Measurements from ENCODE around the gene C2orf68. TPM values are rescaled to one million over a fixed set of nuclear protein-coding genes. Genes with fewer than 3 reads are reported as not detected.

C2orf68 gene
- total and polyA plus RNA-seq, 7 donors, result 10.6 to 23.0 (median 13.0) TPM

GRCh38 chr2:85635636-85636035 lies 23.8 kb upstream of the C2orf68 start:
- H3K9me3 ChIP-seq, result no peaks in the 10 kb centered on the region
- TF ChIP-seq, protein P1, sequence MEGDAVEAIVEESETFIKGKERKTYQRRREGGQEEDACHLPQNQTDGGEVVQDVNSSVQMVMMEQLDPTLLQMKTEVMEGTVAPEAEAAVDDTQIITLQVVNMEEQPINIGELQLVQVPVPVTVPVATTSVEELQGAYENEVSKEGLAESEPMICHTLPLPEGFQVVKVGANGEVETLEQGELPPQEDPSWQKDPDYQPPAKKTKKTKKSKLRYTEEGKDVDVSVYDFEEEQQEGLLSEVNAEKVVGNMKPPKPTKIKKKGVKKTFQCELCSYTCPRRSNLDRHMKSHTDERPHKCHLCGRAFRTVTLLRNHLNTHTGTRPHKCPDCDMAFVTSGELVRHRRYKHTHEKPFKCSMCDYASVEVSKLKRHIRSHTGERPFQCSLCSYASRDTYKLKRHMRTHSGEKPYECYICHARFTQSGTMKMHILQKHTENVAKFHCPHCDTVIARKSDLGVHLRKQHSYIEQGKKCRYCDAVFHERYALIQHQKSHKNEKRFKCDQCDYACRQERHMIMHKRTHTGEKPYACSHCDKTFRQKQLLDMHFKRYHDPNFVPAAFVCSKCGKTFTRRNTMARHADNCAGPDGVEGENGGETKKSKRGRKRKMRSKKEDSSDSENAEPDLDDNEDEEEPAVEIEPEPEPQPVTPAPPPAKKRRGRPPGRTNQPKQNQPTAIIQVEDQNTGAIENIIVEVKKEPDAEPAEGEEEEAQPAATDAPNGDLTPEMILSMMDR (IDR thresholded peaks at IDR 0.05), result no peak
- TF ChIP-seq POLR2AphosphoS5 (IDR thresholded peaks at IDR 0.05), result no peak
- TF ChIP-seq EP300 (IDR thresholded peaks at IDR 0.05), result no peak
- no peak for TF ChIP-seq POLR2A (IDR thresholded peaks at IDR 0.05)
- peaks cover 39 to 98% (median 69%) of the 10 kb centered on the region in 4 donors for H3K36me3 ChIP-seq
- H3K27me3 ChIP-seq, result no peaks in the 10 kb centered on the region
- H3K27ac ChIP-seq, result no peak overlapping the region
- no peak overlapping the region for H3K4me3 ChIP-seq
- no peaks in the 10 kb centered on the region for H3K4me1 ChIP-seq
- intact Hi-C loops (cut with DNase I), result loop anchor here (5.0 to 10.0 kb wide), 3 partner anchors 72 to 479 kb away; no protein-coding TSS in a partner anchor
- WGBS, 2 donors, result 74 to 83% methylated on average over 4 of the region's 4 CpGs
- no peak for DNase-seq

GRCh38 chr2:85635011-85635410 lies 23.1 kb upstream of the C2orf68 start:
- intact Hi-C loops (cut with DNase I), result loop anchor here (5.0 to 10.0 kb wide), 3 partner anchors 72 to 480 kb away; no protein-coding TSS in a partner anchor
- WGBS, 2 donors, result 86 to 92% methylated on average over 8 of the region's 8 CpGs
- Histone ChIP-seq H3K4me1 (no peaks in the 10 kb centered on the region), H3K9me3 (no peaks in the 10 kb centered on the region), H3K27ac (no peak overlapping the region), H3K4me3 (no peak overlapping the region), H3K36me3 (peaks cover 33 to 98% (median 67%) of the 10 kb centered on the region in 4 donors), H3K27me3 (no peaks in the 10 kb centered on the region)
- TF ChIP-seq EP300 (IDR thresholded peaks at IDR 0.05), result no peak
- no peak for DNase-seq

- no peaks in the 10 kb centered on the region for H3K9me3 ChIP-seq
- no peak overlapping the region for H3K27ac ChIP-seq
- H3K4me3 ChIP-seq, result no peak overlapping the region
- no peak for DNase-seq
- intact Hi-C loops (cut with DNase I), result loop anchor here (10.0 kb wide), 1 partner anchor 483 kb away; no protein-coding TSS in a partner anchor
- H3K27me3 ChIP-seq, result no peaks in the 10 kb centered on the region
- H3K36me3 ChIP-seq, result peaks cover 18 to 98% (median 65%) of the 10 kb centered on the region in 4 donors
- TF ChIP-seq POLR2A (IDR thresholded peaks at IDR 0.05), result no peak
- TF ChIP-seq EP300 (IDR thresholded peaks at IDR 0.05), result no peak
- TF ChIP-seq POLR2AphosphoS5 (IDR thresholded peaks at IDR 0.05), result no peak
- TF ChIP-seq, protein P1 (IDR thresholded peaks at IDR 0.05), result no peak
- no peaks in the 10 kb centered on the region for H3K4me1 ChIP-seq
- 95 to 96% methylated on average over 3 of the region's 3 CpGs for WGBS, 2 donors
These were observed 19.4 kb upstream of the C2orf68 start for GRCh38 chr2:85631316-85631715.

- 62 to 72% methylated on average over 2 of the region's 2 CpGs for WGBS, 2 donors
- peaks cover 17 to 100% (median 72%) of the 10 kb centered on the region in 4 donors for H3K36me3 ChIP-seq
- no peaks in the 10 kb centered on the region for H3K9me3 ChIP-seq
- H3K4me3 ChIP-seq, result no peak overlapping the region
- no peak for DNase-seq
- H3K27me3 ChIP-seq, result no peaks in the 10 kb centered on the region
- TF ChIP-seq EP300 (IDR thresholded peaks at IDR 0.05) (no peak), POLR2A (IDR thresholded peaks at IDR 0.05) (no peak), POLR2AphosphoS5 (IDR thresholded peaks at IDR 0.05) (no peak)
- TF ChIP-seq, protein P1 (IDR thresholded peaks at IDR 0.05), result no peak
- H3K4me1 ChIP-seq, result no peaks in the 10 kb centered on the region
- H3K27ac ChIP-seq, result no peak overlapping the region
- intact Hi-C loops (cut with DNase I), result no loop called here
These were observed 16.8 kb upstream of the C2orf68 start for GRCh38 chr2:85628658-85629057.

GRCh38 chr2:85623991-85624390 lies 12.1 kb upstream of the C2orf68 start:
- intact Hi-C loops (cut with DNase I), result no loop called here
- Histone ChIP-seq H3K27ac (no peak overlapping the region), H3K36me3 (peaks cover 26 to 100% (median 60%) of the 10 kb centered on the region in 4 donors), H3K4me1 (no peaks in the 10 kb centered on the region), H3K9me3 (no peaks in the 10 kb centered on the region), H3K27me3 (no peaks in the 10 kb centered on the region), H3K4me3 (no peak overlapping the region)
- DNase-seq, result no peak
- WGBS, 2 donors, result 92 to 95% methylated on average over 5 of the region's 5 CpGs
- TF ChIP-seq POLR2AphosphoS5 (IDR thresholded peaks at IDR 0.05), result no peak
- TF ChIP-seq, protein P1 (IDR thresholded peaks at IDR 0.05), result no peak
- no peak for TF ChIP-seq POLR2A (IDR thresholded peaks at IDR 0.05)
- no peak for TF ChIP-seq EP300 (IDR thresholded peaks at IDR 0.05)
